Subcutaneous abdominal adipose tissue (tissue), 5 donors: ENCODE measurements around the gene CDK5R1.
"Not testable (repeated sequence)": the region's sequence is repeated elsewhere in the genome, so short reads cannot be mapped to it uniquely, and the experiment has no call there.

Experiments
- H3K27ac ChIP-seq: one replicate; pipeline ENCODE4 v1.7.0; 2013; ENCODE audit warnings: low read depth, mild to moderate bottlenecking, inconsistent platforms, low read length, moderate library complexity
- H3K27me3 ChIP-seq, 5 donors: one replicate each; pipeline ENCODE4 v1.7.0; 2013; ENCODE audit warnings: low read length in 5 of 5, inconsistent platforms in 1 of 5; ENCODE audit not compliant: control insufficient read depth in 5 of 5, insufficient read depth in 4 of 5
- H3K36me3 ChIP-seq, 5 donors: one replicate each; pipeline ENCODE4 v1.7.0; 2013; ENCODE audit warnings: low read length in 5 of 5; ENCODE audit not compliant: control insufficient read depth in 5 of 5, insufficient read depth in 5 of 5
- H3K4me1 ChIP-seq, 5 donors: one replicate each; pipeline ENCODE4 v1.7.0; 2013; ENCODE audit warnings: low read length in 5 of 5, mild to moderate bottlenecking in 3 of 5, moderate library complexity in 1 of 5; ENCODE audit not compliant: control insufficient read depth in 5 of 5, insufficient read depth in 5 of 5
- H3K4me3 ChIP-seq, 5 donors: one replicate each; pipeline ENCODE4 v1.7.0; 2013; ENCODE audit warnings: low read length in 5 of 5, low read depth in 1 of 5
- H3K9ac ChIP-seq, 5 donors: one replicate each; pipeline ENCODE4 v1.7.0; 2013; ENCODE audit warnings: low read length in 5 of 5, mild to moderate bottlenecking in 4 of 5, moderate library complexity in 3 of 5
- H3K9me3 ChIP-seq, 5 donors: one replicate each; pipeline ENCODE4 v1.7.0; 2013; ENCODE audit warnings: low read length in 5 of 5; ENCODE audit not compliant: control insufficient read depth in 5 of 5
- donor health status: healthy.
- donor health status: healthy.
- donor health status: healthy.
- donor health status: healthy.
- donor health status: healthy.

Gene CDK5R1

DNA sequence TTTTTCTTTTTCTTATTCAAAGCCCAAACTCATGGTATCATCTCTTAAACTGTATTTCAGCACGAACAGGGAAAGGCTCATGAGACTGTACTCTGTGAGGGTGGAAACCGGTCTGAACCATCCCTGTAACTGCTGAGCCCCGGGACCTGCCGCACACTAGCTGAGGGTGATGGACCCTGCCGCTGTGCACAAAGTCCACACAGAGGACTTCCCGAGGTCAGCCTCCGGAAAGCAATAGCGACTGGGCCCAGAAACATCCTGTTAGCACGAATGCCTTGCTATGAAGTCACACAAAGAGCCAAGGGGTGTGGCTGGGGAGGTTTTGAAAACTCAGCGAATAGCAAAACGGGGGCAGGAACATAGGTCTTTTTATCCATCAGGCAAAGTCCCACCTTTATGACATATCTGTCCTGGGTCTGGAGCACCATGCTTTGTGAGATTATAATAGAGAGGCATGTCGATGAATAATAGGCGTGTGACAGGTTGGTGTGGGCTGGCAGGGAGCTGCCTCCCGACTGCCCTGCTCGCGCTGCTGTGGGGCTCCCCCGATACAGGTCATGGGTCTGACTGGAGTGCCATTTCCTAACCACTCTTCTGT is 33.4 kb downstream of the CDK5R1 start:
- Histone ChIP-seq H3K9me3 (no peaks in the 10 kb centered on the region), H3K36me3 (no peaks in the 10 kb centered on the region), H3K4me1 (peaks cover 2 to 21% (median 19%) of the 10 kb centered on the region in 5 donors), H3K27me3 (peaks cover 0 to 16% (median 3%) of the 10 kb centered on the region in 5 donors), H3K4me3 (peak overlapping the region in 4 of 5 donors; percentile 44 to 58 (median 54)), H3K27ac (no peak overlapping the region), H3K9ac (no peak overlapping the region)

DNA sequence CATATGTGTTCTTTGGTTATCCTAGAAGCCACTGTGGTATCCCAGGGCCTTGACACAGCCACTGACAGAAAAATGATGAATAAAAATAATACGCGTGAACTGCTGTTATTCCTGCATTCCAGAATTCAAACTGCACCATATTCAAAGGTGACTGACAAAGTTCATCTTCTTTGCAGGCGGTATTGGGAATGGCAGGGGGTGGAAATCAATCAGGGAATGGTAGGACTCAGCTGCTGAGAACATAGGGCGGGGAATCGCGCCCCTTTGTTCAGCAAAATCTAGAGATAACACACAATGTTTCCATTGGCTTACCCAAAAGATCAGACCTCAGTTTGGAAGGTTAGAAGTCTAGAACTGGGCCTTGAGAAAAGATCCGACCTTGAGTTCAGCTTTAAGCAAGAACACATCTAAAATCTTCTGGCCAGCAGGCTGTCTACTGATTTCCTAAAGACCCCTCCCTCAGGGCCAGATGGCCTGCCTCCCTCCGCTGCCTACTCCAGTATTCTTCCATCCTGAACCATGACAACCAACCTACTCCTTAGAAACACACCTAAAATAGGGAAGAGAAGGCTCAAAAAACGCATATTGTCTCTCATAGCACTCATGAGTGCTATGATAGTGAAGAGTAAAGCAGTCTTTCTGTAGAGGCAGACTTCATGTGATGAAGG is 34.1 kb downstream of the CDK5R1 start:
- Histone ChIP-seq H3K4me1 (peaks cover 2 to 21% (median 19%) of the 10 kb centered on the region in 5 donors), H3K27me3 (peaks cover 0 to 16% (median 3%) of the 10 kb centered on the region in 5 donors), H3K9ac (no peak overlapping the region), H3K27ac (no peak overlapping the region), H3K36me3 (no peaks in the 10 kb centered on the region), H3K4me3 (peak overlapping the region in 1 of 5 donors; percentile 44), H3K9me3 (no peaks in the 10 kb centered on the region)

DNA sequence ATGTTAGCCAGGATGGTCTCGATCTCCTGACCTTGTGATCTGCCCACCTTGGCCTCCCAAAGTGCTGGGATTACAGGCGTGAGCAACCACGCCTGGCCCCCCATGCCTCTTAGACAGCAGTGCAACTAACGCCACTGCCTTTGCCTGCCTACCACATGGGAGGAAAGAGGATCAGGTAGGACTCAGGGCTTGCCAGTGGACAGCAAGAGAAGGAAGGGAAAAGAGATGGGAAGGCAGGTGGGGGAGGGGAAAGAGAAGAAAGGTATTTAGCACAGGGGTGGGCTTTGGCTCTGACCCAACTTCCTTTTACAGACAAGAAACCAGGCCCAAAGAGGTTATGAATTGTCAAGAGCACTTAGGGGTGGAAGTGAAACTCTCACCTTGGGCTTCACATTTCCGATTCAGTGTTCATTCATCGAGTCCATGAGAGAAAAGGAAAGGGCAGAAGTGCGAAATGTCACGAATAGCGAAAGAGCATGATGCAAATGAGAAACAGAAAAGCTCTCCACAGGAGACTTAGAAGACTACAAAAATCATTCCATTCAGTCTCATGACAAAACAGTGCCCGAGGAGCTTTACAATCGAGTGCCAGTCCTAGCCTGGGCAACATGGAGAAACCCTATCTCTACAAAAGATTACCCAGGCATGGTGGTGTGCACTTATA is 36.4 kb downstream of the CDK5R1 start:
- peaks cover 0 to 1% (median 0%) of the 10 kb centered on the region in 5 donors for H3K36me3 ChIP-seq
- H3K9ac ChIP-seq = no peak overlapping the region
- no peaks in the 10 kb centered on the region for H3K9me3 ChIP-seq
- no peak overlapping the region for H3K4me3 ChIP-seq
- peaks cover 0 to 14% (median 3%) of the 10 kb centered on the region in 5 donors for H3K27me3 ChIP-seq
- H3K27ac ChIP-seq = no peak overlapping the region
- H3K4me1 ChIP-seq = peaks cover 2 to 21% (median 19%) of the 10 kb centered on the region in 5 donors

DNA sequence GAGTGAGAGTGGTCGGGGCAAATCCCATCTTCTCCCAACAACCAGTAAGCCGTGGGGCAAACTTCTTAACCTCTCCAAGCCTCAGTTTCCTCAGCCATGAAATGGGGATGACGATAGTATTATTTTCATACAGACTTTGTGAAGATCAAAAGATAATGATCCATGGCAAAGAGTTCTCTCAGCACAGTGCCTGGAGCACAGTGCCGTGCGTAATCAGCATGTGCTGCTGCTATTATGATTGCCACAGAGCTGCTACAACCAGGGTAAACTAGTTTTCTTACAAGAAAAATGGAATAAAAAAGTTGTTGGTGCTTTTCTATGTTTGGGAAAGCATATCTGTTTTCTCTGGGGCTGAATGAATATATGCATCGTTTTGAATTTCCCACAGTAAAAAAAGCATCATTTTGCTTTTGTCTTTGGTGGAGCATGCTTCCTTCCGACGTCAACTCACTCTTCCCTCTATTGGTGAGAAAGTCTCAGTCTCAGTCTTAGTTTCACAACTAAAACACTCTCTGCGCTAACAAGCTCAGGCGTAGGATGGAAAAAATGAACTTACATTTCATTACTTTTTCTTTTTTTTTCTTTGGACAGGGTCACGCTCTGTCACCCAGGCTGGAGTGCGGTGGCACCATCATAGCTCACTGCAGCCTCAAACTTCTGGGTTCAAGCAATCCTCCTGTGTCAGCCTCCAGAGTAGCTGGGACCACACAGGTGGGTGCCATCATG is 37.2 kb downstream of the CDK5R1 start:
- H3K9ac ChIP-seq = no peak overlapping the region
- H3K9me3 ChIP-seq = no peaks in the 10 kb centered on the region
- peaks cover 2 to 16% (median 15%) of the 10 kb centered on the region in 5 donors for H3K4me1 ChIP-seq
- no peak overlapping the region for H3K27ac ChIP-seq
- H3K27me3 ChIP-seq = peaks cover 0 to 8% (median under 1%) of the 10 kb centered on the region in 5 donors
- H3K4me3 ChIP-seq = no peak overlapping the region
- peaks cover 0 to 3% (median 0%) of the 10 kb centered on the region in 5 donors for H3K36me3 ChIP-seq

DNA sequence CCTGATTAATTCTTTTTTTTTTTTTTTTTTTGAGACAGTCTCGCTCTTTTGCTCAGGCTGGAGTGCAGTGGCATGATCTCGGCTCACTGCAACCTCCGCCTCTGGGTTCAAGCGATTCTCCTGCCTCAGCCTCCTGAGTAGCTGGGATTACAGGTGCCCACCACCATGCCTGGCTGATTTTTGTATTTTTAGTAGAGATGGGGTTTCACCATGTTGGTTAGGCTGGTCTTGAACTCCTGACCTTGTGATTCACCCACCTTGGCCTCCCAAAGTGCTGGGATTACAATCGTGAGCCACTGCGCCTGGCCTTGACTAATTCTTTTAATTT is 37.7 kb downstream of the CDK5R1 start:
- H3K27ac ChIP-seq, H3K4me3 ChIP-seq, H3K27me3 ChIP-seq, H3K9me3 ChIP-seq, H3K36me3 ChIP-seq, H3K9ac ChIP-seq: not testable (repeated sequence)
- H3K4me1 ChIP-seq = peaks cover 2 to 12% (median 12%) of the 10 kb centered on the region in 5 donors

DNA sequence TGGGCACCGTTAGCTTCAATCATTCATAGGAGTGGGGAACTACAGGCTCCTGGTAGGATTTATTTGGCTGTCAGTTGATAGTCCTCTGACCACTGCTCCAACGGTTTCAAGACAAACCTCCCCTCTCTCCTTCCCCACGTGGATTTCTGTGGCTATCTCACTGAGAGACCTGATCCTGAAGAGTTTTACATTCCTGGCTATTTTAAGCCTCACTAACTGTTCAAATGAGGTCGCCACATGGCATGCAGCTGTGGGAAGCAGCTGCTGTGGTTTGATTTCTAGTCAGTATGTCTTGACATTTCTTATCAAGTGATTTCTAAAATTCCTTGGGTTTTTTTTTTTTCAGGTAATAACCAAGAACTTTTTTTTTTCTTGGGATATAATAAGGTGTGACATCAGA is 38.3 kb downstream of the CDK5R1 start:
- Histone ChIP-seq H3K9me3 (no peaks in the 10 kb centered on the region), H3K27ac (no peak overlapping the region), H3K4me1 (peaks cover 0 to 6% (median 6%) of the 10 kb centered on the region in 5 donors), H3K9ac (no peak overlapping the region), H3K36me3 (peaks cover 0 to 5% (median 0%) of the 10 kb centered on the region in 5 donors), H3K27me3 (peaks cover 0 to 5% (median 0%) of the 10 kb centered on the region in 5 donors), H3K4me3 (no peak overlapping the region)

DNA sequence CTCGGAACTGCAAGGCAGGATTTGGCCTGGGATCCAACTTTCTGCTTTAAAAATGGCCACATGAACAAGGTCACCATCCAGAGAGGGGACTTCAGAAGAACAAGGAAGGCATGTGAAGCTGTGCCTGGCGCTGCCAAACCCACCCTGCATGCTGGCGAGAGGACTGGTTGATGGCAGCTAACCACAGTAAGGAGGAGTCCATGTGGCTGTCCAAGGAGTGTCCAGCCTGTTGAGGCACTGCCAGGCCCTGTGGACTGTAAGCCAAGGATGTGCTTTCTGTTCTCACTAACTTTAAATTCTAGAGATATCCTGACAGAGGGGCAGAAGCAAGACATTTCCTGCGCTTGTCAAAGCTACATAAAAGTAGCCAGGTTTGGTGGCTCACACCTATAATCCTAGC is 40.4 kb downstream of the CDK5R1 start:
- peaks cover 0 to 2% (median 0%) of the 10 kb centered on the region in 5 donors for H3K27me3 ChIP-seq
- H3K4me3 ChIP-seq = no peak overlapping the region
- H3K4me1 ChIP-seq = no peaks in the 10 kb centered on the region
- H3K36me3 ChIP-seq = peaks cover 0 to 5% (median 0%) of the 10 kb centered on the region in 5 donors
- H3K9ac ChIP-seq = no peak overlapping the region
- H3K9me3 ChIP-seq = no peaks in the 10 kb centered on the region
- H3K27ac ChIP-seq = no peak overlapping the region

DNA sequence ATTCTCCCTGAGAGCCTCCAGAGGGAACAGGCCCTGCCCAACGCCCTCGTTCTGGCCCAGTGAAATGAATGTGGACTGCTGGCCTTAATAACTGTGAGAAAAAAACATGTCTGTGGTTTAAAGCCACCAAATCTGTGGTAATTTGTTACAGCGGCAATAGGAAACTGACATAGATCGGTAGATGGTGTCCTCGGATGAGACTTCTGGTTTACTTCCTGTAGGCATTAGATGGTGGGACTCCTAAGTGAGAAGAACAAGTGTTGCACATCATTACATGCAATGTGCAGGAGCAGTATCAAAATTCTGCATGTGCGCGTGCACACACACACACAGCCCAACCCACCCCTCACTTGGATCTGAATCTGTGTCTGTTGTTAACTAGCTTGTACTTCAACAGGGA is 42.0 kb downstream of the CDK5R1 start:
- Histone ChIP-seq H3K4me1 (no peaks in the 10 kb centered on the region), H3K27ac (no peak overlapping the region), H3K9ac (no peak overlapping the region), H3K36me3 (peaks cover 0 to 5% (median 2%) of the 10 kb centered on the region in 5 donors), H3K4me3 (no peak overlapping the region), H3K27me3 (peaks cover 0 to 2% (median 0%) of the 10 kb centered on the region in 5 donors), H3K9me3 (no peaks in the 10 kb centered on the region)

DNA sequence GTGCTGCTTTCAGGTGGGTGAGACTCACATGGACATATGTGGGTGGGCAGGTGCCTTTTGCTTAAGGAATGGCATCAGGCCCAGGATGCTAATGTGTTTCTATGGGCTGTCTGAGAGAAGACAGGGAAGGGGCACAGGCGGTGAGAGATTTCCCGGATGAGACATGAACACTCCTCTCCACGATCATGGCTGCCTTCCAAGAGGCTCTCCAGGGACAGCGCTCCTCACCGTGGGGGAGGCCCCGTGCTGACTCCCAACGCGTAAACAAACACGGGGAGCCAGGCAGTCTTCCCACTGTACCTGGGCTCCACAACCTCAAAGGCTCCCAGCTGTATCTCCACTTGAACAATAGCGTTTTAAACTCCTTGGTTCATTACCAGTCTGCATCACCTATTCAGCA is 42.8 kb downstream of the CDK5R1 start:
- H3K27me3 ChIP-seq = peaks cover 0 to 2% (median 0%) of the 10 kb centered on the region in 5 donors
- H3K4me3 ChIP-seq = no peak overlapping the region
- peaks cover 0 to 5% (median 2%) of the 10 kb centered on the region in 5 donors for H3K36me3 ChIP-seq
- H3K9me3 ChIP-seq = no peaks in the 10 kb centered on the region
- H3K4me1 ChIP-seq = no peaks in the 10 kb centered on the region
- H3K27ac ChIP-seq = no peak overlapping the region
- no peak overlapping the region for H3K9ac ChIP-seq
